Lung (tissue), 12 donors: ENCODE data around the gene PRKD1. TPM values are rescaled to one million over a fixed set of nuclear protein-coding genes. Genes with fewer than 3 reads are reported as not detected.

Experiments
- ATAC-seq: fragments of 200-7000 bp; cut with Tn5 transposase; one replicate; pipeline ENCODE4 v1.9.1; 2020; ENCODE audit warnings: moderate number of reproducible peaks; ENCODE audit not compliant: insufficient read depth, low FRiP score
- DNase-seq, 3 donors: peaks; one replicate each; pipeline ENCODE4 v3.0.0-alpha.2; 2013 to 2017
- H3K27ac ChIP-seq, 2 donors: one replicate each; pipeline ENCODE4 v1.5.1; 2013; ENCODE audit warnings: mild to moderate bottlenecking in 2 of 2, moderate library complexity in 2 of 2, control low read depth in 1 of 2, inconsistent platforms in 1 of 2, low read depth in 1 of 2, low read length in 1 of 2
- H3K27me3 ChIP-seq, 3 donors: one replicate each; pipeline ENCODE4 v1.5.1; 2013; ENCODE audit warnings: low read length in 2 of 3; ENCODE audit not compliant: control insufficient read depth in 3 of 3, insufficient read depth in 3 of 3
- H3K36me3 ChIP-seq, 4 donors: one replicate each; pipeline ENCODE4 v1.5.1; 2013; ENCODE audit warnings: low read length in 4 of 4, mild to moderate bottlenecking in 1 of 4, moderate library complexity in 1 of 4; ENCODE audit not compliant: control insufficient read depth in 4 of 4, insufficient read depth in 4 of 4
- H3K4me1 ChIP-seq, 5 donors: one replicate each; pipeline ENCODE4 v1.5.1; 2013; ENCODE audit warnings: low read length in 5 of 5, mild to moderate bottlenecking in 2 of 5, moderate library complexity in 1 of 5; ENCODE audit not compliant: control insufficient read depth in 5 of 5, insufficient read depth in 5 of 5
- H3K4me3 ChIP-seq: one replicate; pipeline ENCODE4 v1.5.1; 2013; ENCODE audit warnings: mild to moderate bottlenecking, control low read depth, moderate library complexity
- H3K9ac ChIP-seq, 2 donors: one replicate each; pipeline ENCODE4 v1.5.1; 2013; ENCODE audit warnings: low read length in 2 of 2, control low read depth in 1 of 2; ENCODE audit not compliant: insufficient read depth in 1 of 2
- H3K9me3 ChIP-seq, 4 donors: one replicate each; pipeline ENCODE4 v1.5.1; 2013; ENCODE audit warnings: low read length in 3 of 4, mild to moderate bottlenecking in 1 of 4, moderate library complexity in 1 of 4; ENCODE audit not compliant: control insufficient read depth in 4 of 4, insufficient read depth in 3 of 4
- CTCF ChIP-seq: IDR thresholded peaks from 2 replicates; pipeline ENCODE4 v1.5.1; 2012; ENCODE audit warnings: mild to moderate bottlenecking; ENCODE audit errors: control extremely low read depth, extremely low read depth
- WGBS, 2 donors: extraction: QIAGEN DNeasy Blood & Tissue Kit; methylation state at CpG; one replicate each; pipeline ENCODE4 v1.1.7; 2013; 5-methylcytosine and 5-hydroxymethylcytosine counted together
- polyA plus RNA-seq, 2 donors: library from polyadenylated mRNA; stranded (reverse); fragments of 200-250 nt; gene quantifications; one replicate each; pipeline ENCODE4 v1.2.1, GENCODE V29; 2013
- total RNA-seq, 2 donors: library from RNA; depleted of rRNA in 1 of 2; stranded (reverse); fragments of >200 nt in 1 of 2; gene quantifications; one replicate each; pipeline ENCODE4 v1.2.1, GENCODE V29; 2014 to 2021
- donor health status: control.
- donor health status: control.
- donor health status: Bipolar disorder and iron deficiency.
- donor health status: healthy.
- donor health status: DM: yes; HTN: yes; CAD: no.

Gene PRKD1
- total and polyA plus RNA-seq, 4 donors = 4.0 to 20.9 (median 11.2) TPM

- ATAC-seq = no peak
- TF ChIP-seq CTCF = no peak
Observed at GRCh38 chr14:29643433-29644211, 284.0 kb downstream of the PRKD1 start.

GRCh38 chr14:29637411-29637810 lies 290.2 kb downstream of the PRKD1 start:
- Histone ChIP-seq H3K27me3 (no peaks in the 10 kb centered on the region), H3K4me1 (peaks cover 0 to 11% (median 4%) of the 10 kb centered on the region in 5 donors), H3K27ac (no peak overlapping the region), H3K9ac (no peak overlapping the region), H3K36me3 (peaks cover 0 to 3% (median under 1%) of the 10 kb centered on the region in 4 donors), H3K4me3 (no peak overlapping the region), H3K9me3 (no peaks in the 10 kb centered on the region)
- ATAC-seq = no peak
- DNase-seq = peak; percentile 72 to 88 (median 82)
- no peak for TF ChIP-seq CTCF
- 4 to 17% methylated on average over 2 of the region's 2 CpGs for WGBS, 2 donors

More at GRCh38 chr14:29643433-29644211, 284.0 kb downstream of the PRKD1 start:
- H3K9me3 ChIP-seq = peaks cover 0 to 18% (median 7%) of the 10 kb centered on the region in 4 donors
- no peak overlapping the region for H3K9ac ChIP-seq
- DNase-seq = peak in 2 of 3 donors; percentile 19 to 21
- 69 to 76% methylated on average over 5 of the region's 5 CpGs for WGBS, 2 donors
- no peak overlapping the region for H3K27ac ChIP-seq
- H3K4me3 ChIP-seq = no peak overlapping the region
- peaks cover 0 to 5% (median 0%) of the 10 kb centered on the region in 5 donors for H3K4me1 ChIP-seq
- H3K36me3 ChIP-seq = no peaks in the 10 kb centered on the region
- H3K27me3 ChIP-seq = no peaks in the 10 kb centered on the region

GRCh38 chr14:29636870-29637269 lies 290.8 kb downstream of the PRKD1 start:
- Histone ChIP-seq H3K27ac (no peak overlapping the region), H3K4me1 (peaks cover 0 to 11% (median 4%) of the 10 kb centered on the region in 5 donors), H3K9ac (no peak overlapping the region), H3K9me3 (no peaks in the 10 kb centered on the region), H3K4me3 (no peak overlapping the region), H3K36me3 (peaks cover 0 to 3% (median under 1%) of the 10 kb centered on the region in 4 donors), H3K27me3 (no peaks in the 10 kb centered on the region)
- 71 to 74% methylated on average over 3 of the region's 3 CpGs for WGBS, 2 donors
- no peak for DNase-seq
- TF ChIP-seq CTCF = no peak
- no peak for ATAC-seq
